Esophagus muscularis mucosa (tissue), 4 donors: Measurements from ENCODE around the gene TPM2. TPM values are rescaled to one million over a fixed set of nuclear protein-coding genes. Genes with fewer than 3 reads are reported as not detected.

Source experiments
- DNase-seq: peaks from one replicate; pipeline ENCODE4 v3.0.0-alpha.2; 2017; ENCODE audit errors: extremely low spot score
- H3K27ac ChIP-seq, 4 donors: fragments of 200-600 bp; sonication (generic); replicated peaks in 1 of 4; 1 replicate in 3 of 4; 2 replicates in 1 of 4; pipeline ENCODE4 v1.5.1; 2016 to 2019; ENCODE audit warnings: mild to moderate bottlenecking in 1 of 4
- H3K27me3 ChIP-seq, 4 donors: fragments of 200-600 bp; sonication (generic); one replicate each; pipeline versions ENCODE4 v1.5.1 to v1.6.0; 2016 to 2019
- H3K36me3 ChIP-seq, 4 donors: fragments of 200-600 bp; sonication (generic); one replicate each; pipeline ENCODE4 v1.5.1; 2016 to 2019
- H3K4me1 ChIP-seq, 4 donors: fragments of 200-600 bp; sonication (generic); one replicate each; pipeline ENCODE4 v1.5.1; 2016 to 2019
- H3K4me3 ChIP-seq, 4 donors: fragments of 200-600 bp; sonication (generic); 1 replicate in 2 of 4; 2 replicates in 2 of 4; pipeline ENCODE4 v1.5.1; 2016 to 2019; ENCODE audit warnings: mild to moderate bottlenecking in 4 of 4, moderate library complexity in 1 of 4
- H3K9me3 ChIP-seq, 4 donors: fragments of 200-600 bp; sonication (generic); 1 replicate in 3 of 4; 2 replicates in 1 of 4; pipeline ENCODE4 v1.5.1; 2016 to 2019
- EP300 ChIP-seq: sonication (generic); formaldehyde crosslinking; IDR thresholded peaks from one replicate; pipeline ENCODE4 v1.6.1; 2017; ENCODE audit warnings: antibody characterized with exemption
- POLR2A ChIP-seq: fragments of 450-650 bp; IDR thresholded peaks from one replicate; pipeline ENCODE4 v1.6.1; 2017; ENCODE audit warnings: antibody characterized with exemption, moderate library complexity, mild to moderate bottlenecking, low read depth
- POLR2AphosphoS5 ChIP-seq, 2 donors: sonication (generic); formaldehyde crosslinking; IDR thresholded peaks; one replicate each; pipeline ENCODE4 v1.6.1; 2017; ENCODE audit warnings: antibody characterized with exemption in 2 of 2
- WGBS: methylation state at CpG from one replicate; pipeline ENCODE4 v1.1.5; 2018; 5-methylcytosine and 5-hydroxymethylcytosine counted together
- intact Hi-C: fragments of 100-400 bp; cut with DNase I; formaldehyde crosslinking; loops from one replicate; pipeline ENCODE4 v1.15.1; 2023
- total RNA-seq, 4 donors: library from RNA; depleted of rRNA; stranded (reverse); fragments of >200 nt; gene quantifications; one replicate each; pipeline versions ENCODE4 v1.1.0 to v1.2.1, GENCODE V29; 2016
- TF ChIP-seq, protein P1 (sequence below), 3 experiments: fragments of 200-600 bp in 2 of 3; fragments of 450-650 bp in 1 of 3; sonication (generic) in 2 of 3; IDR thresholded peaks; one replicate each; pipeline ENCODE4 v1.5.1; 2017 to 2019; ENCODE audit warnings: antibody characterized with exemption in 3 of 3, mild to moderate bottlenecking in 2 of 3, moderate library complexity in 1 of 3

Gene TPM2
- total RNA-seq, 4 donors from 2014 or later = 8,856 to 14,576 (median 12,022) TPM

DNA sequence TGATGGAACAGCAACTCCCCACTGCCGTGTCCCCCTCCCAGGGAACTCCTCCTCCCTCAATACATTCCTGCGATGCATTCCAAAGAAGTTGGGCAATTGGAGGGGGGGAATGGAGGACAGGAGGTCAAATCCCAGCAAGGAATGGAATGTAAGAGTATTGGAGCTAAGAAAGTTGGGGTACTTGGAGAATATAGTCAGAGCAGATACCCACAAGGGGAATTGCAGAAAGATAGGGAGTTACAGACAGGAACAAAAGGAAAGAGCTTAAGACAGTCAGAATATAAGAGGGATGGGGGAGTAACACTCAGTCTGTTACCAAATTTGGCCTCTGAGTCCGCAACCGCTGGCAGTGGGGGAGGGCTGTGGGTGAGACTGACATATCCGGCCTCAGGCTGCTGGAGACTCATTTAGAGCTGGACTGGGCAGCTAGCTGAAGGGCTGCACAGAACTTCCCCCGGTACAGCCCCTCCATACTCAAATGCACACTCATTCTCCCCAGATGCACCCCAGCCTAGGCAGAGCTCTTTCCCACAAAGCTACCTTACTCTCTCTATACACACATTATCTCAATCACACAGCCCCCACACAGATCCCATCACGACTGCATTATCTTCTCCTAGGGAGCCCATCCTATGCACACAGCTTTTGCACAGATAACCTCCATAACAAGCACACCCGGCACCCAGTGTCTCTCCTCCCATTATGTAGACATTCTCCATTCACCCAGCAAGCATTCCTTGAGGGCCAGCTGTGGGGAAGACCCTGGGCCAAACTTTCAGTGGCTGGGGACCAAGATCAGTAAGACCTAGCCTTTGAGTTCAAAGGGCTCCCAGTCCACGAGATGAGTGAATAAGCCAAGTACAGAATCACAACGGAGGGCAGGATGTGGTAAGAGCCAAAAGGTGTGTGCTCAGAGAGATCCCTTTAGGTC is 38.6 kb upstream of the TPM2 start:
- H3K36me3 ChIP-seq = peaks cover 23 to 37% (median 28%) of the 10 kb centered on the region in 4 donors
- peak; percentile 96 for DNase-seq
- peak overlapping the region; percentile 97 to 99 (median 99) for H3K27ac ChIP-seq
- no peaks in the 10 kb centered on the region for H3K27me3 ChIP-seq
- 8% methylated on average over 10 of the region's 10 CpGs for WGBS
- peak overlapping the region; percentile 81 to 96 (median 86) for H3K4me3 ChIP-seq
- no peaks in the 10 kb centered on the region for H3K9me3 ChIP-seq
- intact Hi-C loops = loop anchor here (2.0 kb wide), 2 partner anchors 38 to 70 kb away; partner anchors contain the start of genes CCDC107 and RMRP
- H3K4me1 ChIP-seq = peaks cover 53 to 71% (median 69%) of the 10 kb centered on the region in 4 donors
- TF ChIP-seq EP300 (peak; percentile 71), POLR2A (peak; percentile 87), POLR2AphosphoS5 (IDR thresholded peaks at IDR 0.05) (peak in 1 of 2 donors; percentile 90)
- TF ChIP-seq, protein P1, sequence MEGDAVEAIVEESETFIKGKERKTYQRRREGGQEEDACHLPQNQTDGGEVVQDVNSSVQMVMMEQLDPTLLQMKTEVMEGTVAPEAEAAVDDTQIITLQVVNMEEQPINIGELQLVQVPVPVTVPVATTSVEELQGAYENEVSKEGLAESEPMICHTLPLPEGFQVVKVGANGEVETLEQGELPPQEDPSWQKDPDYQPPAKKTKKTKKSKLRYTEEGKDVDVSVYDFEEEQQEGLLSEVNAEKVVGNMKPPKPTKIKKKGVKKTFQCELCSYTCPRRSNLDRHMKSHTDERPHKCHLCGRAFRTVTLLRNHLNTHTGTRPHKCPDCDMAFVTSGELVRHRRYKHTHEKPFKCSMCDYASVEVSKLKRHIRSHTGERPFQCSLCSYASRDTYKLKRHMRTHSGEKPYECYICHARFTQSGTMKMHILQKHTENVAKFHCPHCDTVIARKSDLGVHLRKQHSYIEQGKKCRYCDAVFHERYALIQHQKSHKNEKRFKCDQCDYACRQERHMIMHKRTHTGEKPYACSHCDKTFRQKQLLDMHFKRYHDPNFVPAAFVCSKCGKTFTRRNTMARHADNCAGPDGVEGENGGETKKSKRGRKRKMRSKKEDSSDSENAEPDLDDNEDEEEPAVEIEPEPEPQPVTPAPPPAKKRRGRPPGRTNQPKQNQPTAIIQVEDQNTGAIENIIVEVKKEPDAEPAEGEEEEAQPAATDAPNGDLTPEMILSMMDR (IDR thresholded peaks at IDR 0.05) = no peak

DNA sequence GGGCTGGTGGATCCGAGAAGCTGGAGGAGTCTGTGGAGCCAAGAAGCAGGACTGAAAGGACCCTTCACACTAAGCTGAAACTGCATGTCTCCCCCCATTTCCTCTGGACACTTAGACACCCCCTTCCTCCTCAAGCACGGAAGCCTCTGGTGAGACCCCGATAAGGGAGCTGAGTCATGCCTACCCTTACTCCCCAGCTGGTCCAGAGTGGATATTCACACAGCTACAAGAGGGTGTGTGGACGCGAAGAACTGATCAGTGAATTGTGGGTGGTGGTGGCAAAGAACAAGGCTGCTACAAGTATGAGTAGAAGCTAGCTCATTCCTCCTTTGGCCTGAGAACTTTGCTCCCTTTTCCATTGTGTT is 37.9 kb upstream of the TPM2 start:
- H3K4me3 ChIP-seq = peak overlapping the region; percentile 81 to 96 (median 86)
- H3K27ac ChIP-seq = peak overlapping the region; percentile 97 to 99 (median 99)
- intact Hi-C loops = loop anchor here (2.0 kb wide), 2 partner anchors 37 to 69 kb away; partner anchors contain the start of genes CCDC107 and RMRP
- H3K9me3 ChIP-seq = no peaks in the 10 kb centered on the region
- WGBS = 14% methylated on average over 5 of the region's 5 CpGs
- DNase-seq = no peak
- no peaks in the 10 kb centered on the region for H3K27me3 ChIP-seq
- H3K4me1 ChIP-seq = peaks cover 49 to 66% (median 66%) of the 10 kb centered on the region in 4 donors
- TF ChIP-seq POLR2A (no peak), POLR2AphosphoS5 (IDR thresholded peaks at IDR 0.05) (no peak), EP300 (no peak)
- TF ChIP-seq, protein P1 (IDR thresholded peaks at IDR 0.05) = no peak
- H3K36me3 ChIP-seq = peaks cover 30 to 44% (median 34%) of the 10 kb centered on the region in 4 donors

DNA sequence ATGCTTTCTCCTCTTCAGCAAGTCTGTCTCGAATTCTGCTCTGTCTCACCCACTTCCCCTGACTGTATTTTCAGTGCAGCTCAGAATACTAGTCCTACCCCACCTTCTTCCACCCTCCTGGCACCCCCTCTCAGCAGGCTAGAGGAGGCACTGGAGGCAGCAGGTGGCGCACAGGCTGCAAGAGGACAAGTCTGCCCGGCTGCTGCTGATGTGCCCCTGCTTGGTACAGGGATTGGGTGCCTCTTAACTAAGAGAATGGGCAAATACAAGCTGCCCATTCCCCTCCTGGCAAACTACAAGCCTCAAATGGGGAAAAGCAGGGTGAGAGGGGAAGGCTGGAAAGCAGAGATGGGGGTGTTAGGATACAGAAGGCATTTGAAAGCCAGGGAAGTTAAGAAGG is 37.2 kb upstream of the TPM2 start:
- WGBS = 13% methylated on average over 3 of the region's 3 CpGs
- Histone ChIP-seq H3K27ac (peak overlapping the region; percentile 97 to 99 (median 99)), H3K27me3 (no peaks in the 10 kb centered on the region), H3K4me1 (peaks cover 49 to 68% (median 67%) of the 10 kb centered on the region in 4 donors), H3K36me3 (peaks cover 37 to 51% (median 42%) of the 10 kb centered on the region in 4 donors), H3K4me3 (peak overlapping the region; percentile 81 to 96 (median 86)), H3K9me3 (no peaks in the 10 kb centered on the region)
- DNase-seq = no peak
- TF ChIP-seq, protein P1 (IDR thresholded peaks at IDR 0.05) = peak; percentile 32 to 39 (median 37)
- TF ChIP-seq EP300 = no peak
- TF ChIP-seq POLR2A = no peak
- TF ChIP-seq POLR2AphosphoS5 (IDR thresholded peaks at IDR 0.05) = peak in 1 of 2 donors; percentile 73
- intact Hi-C loops = no loop called here

DNA sequence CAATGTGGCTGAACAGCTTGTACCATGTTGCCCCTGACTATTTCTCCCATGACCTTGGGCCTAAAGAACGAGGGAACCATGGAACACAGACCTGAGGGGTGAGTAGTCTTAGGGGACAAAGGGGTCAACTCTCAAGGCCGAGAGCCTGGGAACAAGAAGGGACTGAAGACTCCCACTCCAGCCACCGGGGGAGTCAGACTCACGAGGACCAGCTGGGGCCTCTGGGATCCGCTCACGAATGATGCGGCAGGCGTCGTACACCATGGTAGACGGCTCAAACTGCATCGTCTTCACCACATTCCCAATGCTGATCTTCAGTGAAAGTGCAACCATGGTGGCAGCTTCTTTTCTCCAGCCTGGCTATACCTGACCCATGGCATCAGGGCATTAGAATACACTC is 35.6 kb upstream of the TPM2 start:
- H3K27me3 ChIP-seq = no peaks in the 10 kb centered on the region
- H3K9me3 ChIP-seq = no peaks in the 10 kb centered on the region
- WGBS = 89% methylated on average over 11 of the region's 11 CpGs
- no peak overlapping the region for H3K4me3 ChIP-seq
- H3K4me1 ChIP-seq = peaks cover 41 to 59% (median 58%) of the 10 kb centered on the region in 4 donors
- intact Hi-C loops = no loop called here
- DNase-seq = no peak
- H3K27ac ChIP-seq = peak overlapping the region; percentile 97 to 99 (median 99)
- peaks cover 53 to 67% (median 57%) of the 10 kb centered on the region in 4 donors for H3K36me3 ChIP-seq
- TF ChIP-seq POLR2AphosphoS5 (IDR thresholded peaks at IDR 0.05) (no peak), EP300 (no peak), POLR2A (no peak)
- TF ChIP-seq, protein P1 (IDR thresholded peaks at IDR 0.05) = no peak
